SK-N-SH treated with all-trans-retinoic acid at 6 μM for 48 hours (cell line): ENCODE measurements around the gene RHOC.

ENCODE experiments used
- BACH2 ChIP-seq: fragments of 250-450 bp; sonication (Bioruptor Pico); IDR thresholded peaks from 2 replicates; pipeline ENCODE4 v1.9.0; 2021; ENCODE audit warnings: mild to moderate bottlenecking, borderline replicate concordance
- CSDC2 ChIP-seq: fragments of 250-450 bp; sonication (Bioruptor Pico); IDR thresholded peaks from 2 replicates; pipeline ENCODE4 v1.5.0; 2020; ENCODE audit warnings: mild to moderate bottlenecking, moderate library complexity
- ESRRG ChIP-seq: fragments of 250-450 bp; sonication (Bioruptor Pico); IDR thresholded peaks from 2 replicates; pipeline ENCODE4 v1.6.1; 2021; ENCODE audit warnings: mild to moderate bottlenecking
- GLIS3 ChIP-seq: fragments of 250-450 bp; sonication (Bioruptor Pico); IDR thresholded peaks from 2 replicates; pipeline ENCODE4 v1.5.0; 2020; ENCODE audit warnings: mild to moderate bottlenecking, moderate library complexity
- ISL1 ChIP-seq: fragments of 250-450 bp; sonication (Bioruptor Pico); IDR thresholded peaks from 2 replicates; pipeline ENCODE4 v2.1.2; 2022; ENCODE audit warnings: mild to moderate bottlenecking, moderate library complexity
- OSR1 ChIP-seq: fragments of 250-450 bp; sonication (Bioruptor Pico); IDR thresholded peaks from 2 replicates; pipeline ENCODE4 v1.8.0; 2022; ENCODE audit warnings: moderate library complexity, mild to moderate bottlenecking, inconsistent platforms
- RARB ChIP-seq: fragments of 250-450 bp; sonication (Bioruptor Pico); IDR thresholded peaks from 2 replicates; pipeline ENCODE4 v1.8.0; 2021; ENCODE audit warnings: mild to moderate bottlenecking, moderate library complexity
- ZFP3 ChIP-seq: fragments of 250-450 bp; sonication (Bioruptor Pico); IDR thresholded peaks from 2 replicates; pipeline ENCODE4 v1.5.0; 2020; ENCODE audit warnings: mild to moderate bottlenecking, moderate library complexity
- ZFP30 ChIP-seq: fragments of 450-650 bp; formaldehyde crosslinking; IDR thresholded peaks from 2 replicates; pipeline ENCODE4 v1.5.0; 2022; ENCODE audit warnings: mild to moderate bottlenecking, moderate library complexity
- ZNF70 ChIP-seq: fragments of 450-650 bp; formaldehyde crosslinking; IDR thresholded peaks from 2 replicates; pipeline ENCODE4 v1.5.0; 2020; ENCODE audit warnings: mild to moderate bottlenecking, moderate library complexity
- TF ChIP-seq, protein P1 (sequence below): fragments of 250-450 bp; sonication (Bioruptor Pico); IDR thresholded peaks from 2 replicates; pipeline ENCODE4 v1.5.1; 2021; ENCODE audit warnings: mild to moderate bottlenecking, moderate library complexity
- TF ChIP-seq, protein P2 (sequence below): fragments of 250-450 bp; sonication (Bioruptor Pico); IDR thresholded peaks from 2 replicates; pipeline ENCODE4 v1.5.0; 2020; ENCODE audit warnings: mild to moderate bottlenecking, moderate library complexity
- TF ChIP-seq, protein P3 (sequence below): fragments of 250-450 bp; sonication (Bioruptor Pico); IDR thresholded peaks from 2 replicates; pipeline ENCODE4 v1.8.0; 2020; ENCODE audit warnings: mild to moderate bottlenecking, moderate library complexity, borderline replicate concordance

DNA sequence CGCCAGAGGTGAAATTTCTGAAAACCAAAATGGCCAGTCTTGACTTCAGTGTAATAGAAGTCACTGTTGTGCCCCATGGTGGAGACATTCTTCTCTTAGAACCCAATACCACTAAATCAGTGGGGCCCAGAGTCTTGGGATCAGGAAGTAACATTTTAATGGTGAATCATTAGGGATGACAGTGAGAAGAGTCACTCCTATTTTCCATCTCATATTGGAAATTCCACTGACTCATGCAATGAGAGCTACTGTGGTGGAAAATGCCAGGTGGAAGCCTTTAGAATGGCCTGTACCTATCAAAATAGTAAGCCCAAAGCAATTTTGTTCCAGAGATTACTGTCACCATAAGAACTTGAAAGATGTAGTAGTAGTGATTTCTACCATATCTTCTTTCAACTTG, 28.8 kb upstream of the RHOC start:
- TF ChIP-seq RARB, result no peak
- TF ChIP-seq, protein P1, sequence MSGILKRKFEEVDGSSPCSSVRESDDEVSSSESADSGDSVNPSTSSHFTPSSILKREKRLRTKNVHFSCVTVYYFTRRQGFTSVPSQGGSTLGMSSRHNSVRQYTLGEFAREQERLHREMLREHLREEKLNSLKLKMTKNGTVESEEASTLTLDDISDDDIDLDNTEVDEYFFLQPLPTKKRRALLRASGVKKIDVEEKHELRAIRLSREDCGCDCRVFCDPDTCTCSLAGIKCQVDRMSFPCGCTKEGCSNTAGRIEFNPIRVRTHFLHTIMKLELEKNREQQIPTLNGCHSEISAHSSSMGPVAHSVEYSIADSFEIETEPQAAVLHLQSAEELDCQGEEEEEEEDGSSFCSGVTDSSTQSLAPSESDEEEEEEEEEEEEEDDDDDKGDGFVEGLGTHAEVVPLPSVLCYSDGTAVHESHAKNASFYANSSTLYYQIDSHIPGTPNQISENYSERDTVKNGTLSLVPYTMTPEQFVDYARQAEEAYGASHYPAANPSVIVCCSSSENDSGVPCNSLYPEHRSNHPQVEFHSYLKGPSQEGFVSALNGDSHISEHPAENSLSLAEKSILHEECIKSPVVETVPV (CRISPR knock-in tag), result no peak
- TF ChIP-seq OSR1 (CRISPR knock-in tag), result no peak
- TF ChIP-seq ZNF70 (CRISPR knock-in tag), result no peak
- TF ChIP-seq ZFP30, result no peak
- TF ChIP-seq ZFP3 (CRISPR knock-in tag), result no peak
- no peak for TF ChIP-seq ISL1 (CRISPR knock-in tag)
- no peak for TF ChIP-seq ESRRG (CRISPR knock-in tag)
- TF ChIP-seq BACH2, result no peak
- TF ChIP-seq, protein P2, sequence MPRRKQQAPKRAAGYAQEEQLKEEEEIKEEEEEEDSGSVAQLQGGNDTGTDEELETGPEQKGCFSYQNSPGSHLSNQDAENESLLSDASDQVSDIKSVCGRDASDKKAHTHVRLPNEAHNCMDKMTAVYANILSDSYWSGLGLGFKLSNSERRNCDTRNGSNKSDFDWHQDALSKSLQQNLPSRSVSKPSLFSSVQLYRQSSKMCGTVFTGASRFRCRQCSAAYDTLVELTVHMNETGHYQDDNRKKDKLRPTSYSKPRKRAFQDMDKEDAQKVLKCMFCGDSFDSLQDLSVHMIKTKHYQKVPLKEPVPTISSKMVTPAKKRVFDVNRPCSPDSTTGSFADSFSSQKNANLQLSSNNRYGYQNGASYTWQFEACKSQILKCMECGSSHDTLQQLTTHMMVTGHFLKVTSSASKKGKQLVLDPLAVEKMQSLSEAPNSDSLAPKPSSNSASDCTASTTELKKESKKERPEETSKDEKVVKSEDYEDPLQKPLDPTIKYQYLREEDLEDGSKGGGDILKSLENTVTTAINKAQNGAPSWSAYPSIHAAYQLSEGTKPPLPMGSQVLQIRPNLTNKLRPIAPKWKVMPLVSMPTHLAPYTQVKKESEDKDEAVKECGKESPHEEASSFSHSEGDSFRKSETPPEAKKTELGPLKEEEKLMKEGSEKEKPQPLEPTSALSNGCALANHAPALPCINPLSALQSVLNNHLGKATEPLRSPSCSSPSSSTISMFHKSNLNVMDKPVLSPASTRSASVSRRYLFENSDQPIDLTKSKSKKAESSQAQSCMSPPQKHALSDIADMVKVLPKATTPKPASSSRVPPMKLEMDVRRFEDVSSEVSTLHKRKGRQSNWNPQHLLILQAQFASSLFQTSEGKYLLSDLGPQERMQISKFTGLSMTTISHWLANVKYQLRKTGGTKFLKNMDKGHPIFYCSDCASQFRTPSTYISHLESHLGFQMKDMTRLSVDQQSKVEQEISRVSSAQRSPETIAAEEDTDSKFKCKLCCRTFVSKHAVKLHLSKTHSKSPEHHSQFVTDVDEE (CRISPR knock-in tag), result no peak
- TF ChIP-seq GLIS3 (CRISPR knock-in tag), result no peak
- no peak for TF ChIP-seq CSDC2 (CRISPR knock-in tag)
- TF ChIP-seq, protein P3, sequence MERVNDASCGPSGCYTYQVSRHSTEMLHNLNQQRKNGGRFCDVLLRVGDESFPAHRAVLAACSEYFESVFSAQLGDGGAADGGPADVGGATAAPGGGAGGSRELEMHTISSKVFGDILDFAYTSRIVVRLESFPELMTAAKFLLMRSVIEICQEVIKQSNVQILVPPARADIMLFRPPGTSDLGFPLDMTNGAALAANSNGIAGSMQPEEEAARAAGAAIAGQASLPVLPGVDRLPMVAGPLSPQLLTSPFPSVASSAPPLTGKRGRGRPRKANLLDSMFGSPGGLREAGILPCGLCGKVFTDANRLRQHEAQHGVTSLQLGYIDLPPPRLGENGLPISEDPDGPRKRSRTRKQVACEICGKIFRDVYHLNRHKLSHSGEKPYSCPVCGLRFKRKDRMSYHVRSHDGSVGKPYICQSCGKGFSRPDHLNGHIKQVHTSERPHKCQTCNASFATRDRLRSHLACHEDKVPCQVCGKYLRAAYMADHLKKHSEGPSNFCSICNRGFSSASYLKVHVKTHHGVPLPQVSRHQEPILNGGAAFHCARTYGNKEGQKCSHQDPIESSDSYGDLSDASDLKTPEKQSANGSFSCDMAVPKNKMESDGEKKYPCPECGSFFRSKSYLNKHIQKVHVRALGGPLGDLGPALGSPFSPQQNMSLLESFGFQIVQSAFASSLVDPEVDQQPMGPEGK (CRISPR knock-in tag), result no peak
